ENCODE measurements around the gene TIGIT. TPM values are rescaled to one million over a fixed set of nuclear protein-coding genes. Genes with fewer than 3 reads are reported as not detected.

The TIGIT gene
- total and polyA plus RNA-seq, 2 of the 13 experiments (the other 11 are each of a cell fraction or from before 2014, with no cell fraction given): not detected

GRCh38 chr3:114336122-114336697 is 42.4 kb downstream of the TIGIT start:
- 93% methylated on average over 1 of the region's 1 CpG for WGBS (ENCODE audit: low lambda C conversion rate)
- H3K9ac ChIP-seq (ENCODE audit: insufficient read depth, low read depth, low read length): no peak overlapping the region

More at GRCh38 chr3:114336122-114336697, 42.4 kb downstream of the TIGIT start:
- Histone ChIP-seq H3K27me3 (ENCODE audit: control insufficient read depth in 1 of 2, insufficient read depth in 2 of 2, low read length in 2 of 2) (no peaks in the 10 kb centered on the region), H3K9me3 (ENCODE audit: low read length) (no peaks in the 10 kb centered on the region), H4K20me1 (ENCODE audit: insufficient read depth, low read length) (no peaks in the 10 kb centered on the region), H3K79me2 (ENCODE audit: insufficient read depth, low read length) (no peaks in the 10 kb centered on the region), H3K27ac (ENCODE audit: extremely low read length, insufficient read depth, low read length) (no peak overlapping the region), H3K36me3 (replicated peaks in 1 of 2; ENCODE audit: control insufficient read depth in 1 of 2, insufficient read depth in 2 of 2, low read length in 2 of 2) (peaks cover 2 to 13% of the 10 kb centered on the region in 2 experiments; a peak in 3 of 5 replicates), H3K4me2 (ENCODE audit: low read depth, low read length) (no peak overlapping the region), H3K4me3 (replicated peaks in 1 of 3; ENCODE audit: insufficient read depth in 1 of 3, low read depth in 2 of 3, low read length in 3 of 3) (no peak overlapping the region), H3K4me1 (ENCODE audit: insufficient read depth, low read length) (peaks cover 4% of the 10 kb centered on the region; the same call in 1 of the 2 replicates), H2AFZ (ENCODE audit: low read length) (no peak overlapping the region)
- no peak for DNase-seq (ENCODE audit: low spot score)
- no peak for TF ChIP-seq HDAC1 (CRISPR knock-in tag; IDR thresholded peaks at IDR 0.05)
- TF ChIP-seq TEAD3 (CRISPR knock-in tag; optimal IDR thresholded peaks at IDR 0.05; ENCODE audit: borderline replicate concordance): no peak
- TF ChIP-seq ZNF746 (CRISPR knock-in tag; IDR thresholded peaks at IDR 0.05): no peak
- TF ChIP-seq ZNF678 (CRISPR knock-in tag; IDR thresholded peaks at IDR 0.05): no peak
- no peak for TF ChIP-seq USF2 (IDR thresholded peaks at IDR 0.05; ENCODE audit: low read depth, low read length)
- TF ChIP-seq USF2 (CRISPR knock-in tag; IDR thresholded peaks at IDR 0.05; ENCODE audit: borderline replicate concordance): no peak
- no peak for TF ChIP-seq CCAR2 (optimal IDR thresholded peaks at IDR 0.05; ENCODE audit: low read depth, low read length)
- TF ChIP-seq GRHL1 (CRISPR knock-in tag; conservative IDR thresholded peaks at IDR 0.05): no peak
- TF ChIP-seq MIXL1 (CRISPR knock-in tag; IDR thresholded peaks at IDR 0.05): peak; percentile 38; the same call in 1 of the 2 replicates
- no peak for TF ChIP-seq HNF1A (IDR thresholded peaks at IDR 0.05; ENCODE audit: low read depth)
- TF ChIP-seq HNF1A (CRISPR knock-in tag; IDR thresholded peaks at IDR 0.05; ENCODE audit: borderline replicate concordance): no peak
- POLR2A ChIA-PET: no interaction called here
- FAIRE-seq: no peak
- ATAC-seq: no peak
- BruUV-seq (replicated peaks): no TSS peak
- in situ Hi-C loops (cut with HindIII; ENCODE audit: extremely low pct_ligation_motif_present, low pct_unique_long_range_greater_than_20kb): no loop called here
- intact Hi-C loops (cut with micrococcal nuclease; ENCODE audit: unreplicated experiment): no loop called here
- CTCF ChIA-PET (ENCODE audit: low intra/inter-chr PET ratio, low total read pairs): no interaction called here

Measured in HepG2 (cell line).